Placental epithelial cell (primary cell): ENCODE results near the gene MFSD6L. TPM values are rescaled to one million over a fixed set of nuclear protein-coding genes. Genes with fewer than 3 reads are reported as not detected.

ENCODE experiments used
- total RNA-seq: library from RNA; depleted of rRNA; stranded (reverse); fragments of >200 nt; gene quantifications from 2 replicates; pipeline ENCODE4 v1.2.3, GENCODE V29; 2012

Gene MFSD6L
- not detected in 2 replicates for total RNA-seq

GRCh38 chr17:8798846-8799569 is at the start of gene MFSD6L:
Gene MFSD6L, minus strand, starts transcription at chr17:8799365. Its CDS starts 245 bp downstream, at chr17:8799120.

GRCh38 chr17:8758137-8758596 is 41.0 kb downstream of the MFSD6L start, which contains the start of gene SPDYE4:
Gene SPDYE4, minus strand, starts transcription at chr17:8758546. Its CDS starts 164 bp downstream, at chr17:8758382.

Other genes with a start within 250 kb of the MFSD6L start
- 98.5 and 109 TPM in 2 replicates for gene MYH10, start 168.6 kb downstream of the MFSD6L start, total RNA-seq
- gene CCDC42, start 54.5 kb downstream of the MFSD6L start, total RNA-seq, result not detected in 2 replicates
- not detected in 2 replicates for gene SPDYE4, start 40.8 kb downstream of the MFSD6L start, total RNA-seq
- gene PIK3R6, start 68.3 kb upstream of the MFSD6L start, total RNA-seq, result not detected in 2 replicates
- not detected in 2 replicates for gene PIK3R5, start 166.3 kb upstream of the MFSD6L start, total RNA-seq
- 0.65 and 0.79 TPM in 2 replicates for gene NTN1, start 222.1 kb upstream of the MFSD6L start, total RNA-seq